ENCODE data around the gene NKD2. TPM values are rescaled to one million over a fixed set of nuclear protein-coding genes. Genes with fewer than 3 reads are reported as not detected.

The NKD2 gene
- polyA plus RNA-seq, 1 experiment, result not detected

DNA sequence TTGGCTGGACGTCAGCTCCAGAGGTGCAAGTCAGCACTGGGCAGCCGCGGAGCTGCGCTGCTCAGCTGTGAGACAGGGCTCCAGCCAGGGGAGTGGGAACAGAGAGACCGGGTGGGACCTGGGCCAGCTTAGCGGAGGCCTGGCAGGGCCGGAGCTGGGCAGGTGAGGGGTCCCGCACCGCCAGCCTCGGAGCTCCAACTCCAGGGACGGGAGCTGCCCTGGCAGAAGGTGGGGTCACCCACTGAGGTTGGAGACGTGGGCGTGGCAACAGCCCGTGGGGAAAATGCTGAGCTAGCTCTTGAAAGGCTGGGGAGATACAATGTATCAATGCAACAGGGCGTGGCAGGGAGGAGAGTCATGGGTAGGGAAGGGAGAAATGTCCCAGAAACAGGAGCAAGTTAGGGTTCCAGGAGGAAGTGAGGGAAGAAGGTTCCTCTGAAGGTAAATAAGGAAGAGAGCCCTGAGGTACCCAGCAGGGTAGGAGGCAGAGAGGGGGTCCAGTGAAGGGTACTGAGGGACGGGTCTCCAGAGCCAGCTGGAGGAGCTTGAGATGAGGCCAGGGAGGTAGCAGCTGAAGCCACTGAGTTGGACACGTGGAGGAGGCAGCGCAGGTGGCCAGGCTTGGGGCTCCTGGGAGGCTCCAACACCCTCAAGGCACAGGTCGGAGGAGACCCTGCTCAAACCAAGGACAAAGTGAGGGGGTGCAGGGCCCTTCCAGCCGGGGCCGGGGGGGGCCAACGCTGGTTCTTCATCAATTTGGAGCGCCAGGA, 736 bp upstream of the NKD2 start:
- ChIA-PET CTCF (interaction anchor here (0.9 to 1.6 kb wide), 2 partner anchors 11 to 84 kb away, joined by 3 to 4 read pairs; no protein-coding TSS in a partner anchor), POLR2A (no interaction called here)
- no peak for DNase-seq (ENCODE audit: low read depth, low spot score)
- no peak overlapping the region for H3K27ac ChIP-seq (ENCODE audit: low read depth, low read length)
- H3K9me3 ChIP-seq (ENCODE audit: control insufficient read depth, insufficient read depth, low read length), result peaks cover 8% of the 10 kb centered on the region; the same call in 1 of the 2 replicates
- H3K4me3 ChIP-seq (ENCODE audit: low read depth, low read length), result no peak overlapping the region
- TF ChIP-seq, protein P1, sequence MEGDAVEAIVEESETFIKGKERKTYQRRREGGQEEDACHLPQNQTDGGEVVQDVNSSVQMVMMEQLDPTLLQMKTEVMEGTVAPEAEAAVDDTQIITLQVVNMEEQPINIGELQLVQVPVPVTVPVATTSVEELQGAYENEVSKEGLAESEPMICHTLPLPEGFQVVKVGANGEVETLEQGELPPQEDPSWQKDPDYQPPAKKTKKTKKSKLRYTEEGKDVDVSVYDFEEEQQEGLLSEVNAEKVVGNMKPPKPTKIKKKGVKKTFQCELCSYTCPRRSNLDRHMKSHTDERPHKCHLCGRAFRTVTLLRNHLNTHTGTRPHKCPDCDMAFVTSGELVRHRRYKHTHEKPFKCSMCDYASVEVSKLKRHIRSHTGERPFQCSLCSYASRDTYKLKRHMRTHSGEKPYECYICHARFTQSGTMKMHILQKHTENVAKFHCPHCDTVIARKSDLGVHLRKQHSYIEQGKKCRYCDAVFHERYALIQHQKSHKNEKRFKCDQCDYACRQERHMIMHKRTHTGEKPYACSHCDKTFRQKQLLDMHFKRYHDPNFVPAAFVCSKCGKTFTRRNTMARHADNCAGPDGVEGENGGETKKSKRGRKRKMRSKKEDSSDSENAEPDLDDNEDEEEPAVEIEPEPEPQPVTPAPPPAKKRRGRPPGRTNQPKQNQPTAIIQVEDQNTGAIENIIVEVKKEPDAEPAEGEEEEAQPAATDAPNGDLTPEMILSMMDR (IDR thresholded peaks at IDR 0.05; ENCODE audit: low read depth, low read length), result no peak
- peaks cover 57% of the 10 kb centered on the region for H3K27me3 ChIP-seq (ENCODE audit: control insufficient read depth, insufficient read depth, low read length)

DNA sequence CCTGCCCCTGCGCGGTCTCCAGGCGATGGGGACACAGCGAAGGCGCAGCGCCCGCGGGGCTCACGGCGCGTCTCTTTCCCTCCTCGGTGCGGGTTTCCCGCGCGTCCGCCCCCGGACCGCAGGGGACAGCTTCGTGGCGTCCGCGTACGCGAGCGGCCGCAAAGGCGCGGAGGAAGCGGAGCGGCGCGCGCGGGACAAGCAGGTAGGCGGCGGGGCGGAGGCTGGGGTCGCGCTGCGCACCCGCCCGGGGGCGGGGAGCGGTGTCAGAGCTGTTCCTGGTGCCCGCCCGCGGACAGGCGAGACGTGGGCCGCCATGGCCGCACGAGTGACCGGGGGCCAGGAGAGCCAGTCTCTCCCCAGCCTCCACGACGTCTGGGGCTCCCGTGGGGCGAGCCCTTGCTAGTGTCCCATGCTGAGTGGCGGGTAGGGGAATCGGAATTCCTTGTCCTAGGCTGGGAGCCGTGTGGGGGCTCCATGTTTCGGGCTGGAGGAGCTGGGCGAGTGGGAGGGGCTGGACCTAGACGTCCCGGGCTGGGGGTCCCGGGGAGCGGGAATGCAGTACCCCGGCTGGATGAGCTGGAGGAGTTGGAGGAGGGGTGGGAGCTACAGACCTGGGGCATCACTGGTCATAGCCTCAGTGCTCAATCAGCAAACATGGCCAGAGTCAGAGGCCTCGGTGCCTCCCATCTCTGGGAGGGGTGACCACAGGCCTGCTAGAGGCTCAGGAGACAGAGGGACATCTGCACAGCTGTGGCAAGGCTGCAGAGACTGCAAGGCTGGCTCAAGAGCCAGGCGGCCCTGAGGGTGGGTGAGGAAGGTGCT, 968 bp downstream of the NKD2 start:
- H3K4me3 ChIP-seq (ENCODE audit: low read depth, low read length), result no peak overlapping the region
- POLR2A ChIA-PET, result no interaction called here
- no peaks in the 10 kb centered on the region; the same call in 1 of the 2 replicates for H3K9me3 ChIP-seq (ENCODE audit: control insufficient read depth, insufficient read depth, low read length)
- TF ChIP-seq, protein P1 (IDR thresholded peaks at IDR 0.05; ENCODE audit: low read depth, low read length), result no peak
- DNase-seq (ENCODE audit: low read depth, low spot score), result no peak
- no peak overlapping the region for H3K27ac ChIP-seq (ENCODE audit: low read depth, low read length)
- CTCF ChIA-PET, result interaction anchor here (0.6 to 1.7 kb wide), 2 partner anchors 55 to 86 kb away, joined by 6 to 7 read pairs; no protein-coding TSS in a partner anchor
- peaks cover 45% of the 10 kb centered on the region for H3K27me3 ChIP-seq (ENCODE audit: control insufficient read depth, insufficient read depth, low read length)

DNA sequence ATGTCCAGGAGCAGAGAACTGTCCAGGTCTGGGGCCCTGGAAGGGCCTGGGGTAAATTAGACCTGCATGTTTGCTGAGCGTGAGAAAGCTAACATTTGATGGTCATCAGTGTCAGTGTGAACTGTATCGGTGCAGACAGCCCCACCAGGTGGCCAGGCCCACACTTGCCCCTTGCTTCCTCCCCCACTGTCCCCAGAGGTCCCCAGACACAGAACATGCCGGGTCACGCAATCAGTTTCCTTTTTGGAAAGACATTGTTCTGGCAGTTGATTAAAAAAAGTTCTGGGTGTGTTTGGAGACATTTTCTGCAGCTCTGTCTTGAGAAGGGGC, 1.5 kb downstream of the NKD2 start:
- Histone ChIP-seq H3K4me3 (ENCODE audit: low read depth, low read length) (no peak overlapping the region), H3K27me3 (ENCODE audit: control insufficient read depth, insufficient read depth, low read length) (peaks cover 41% of the 10 kb centered on the region), H3K27ac (ENCODE audit: low read depth, low read length) (no peak overlapping the region), H3K9me3 (ENCODE audit: control insufficient read depth, insufficient read depth, low read length) (no peaks in the 10 kb centered on the region; the same call in 1 of the 2 replicates)
- ChIA-PET CTCF (interaction anchor here (1.7 kb wide), 1 partner anchor 87 kb away, joined by 7 read pairs; no protein-coding TSS in a partner anchor), POLR2A (no interaction called here)
- TF ChIP-seq, protein P1 (IDR thresholded peaks at IDR 0.05; ENCODE audit: low read depth, low read length), result no peak
- DNase-seq (ENCODE audit: low read depth, low spot score), result no peak

DNA sequence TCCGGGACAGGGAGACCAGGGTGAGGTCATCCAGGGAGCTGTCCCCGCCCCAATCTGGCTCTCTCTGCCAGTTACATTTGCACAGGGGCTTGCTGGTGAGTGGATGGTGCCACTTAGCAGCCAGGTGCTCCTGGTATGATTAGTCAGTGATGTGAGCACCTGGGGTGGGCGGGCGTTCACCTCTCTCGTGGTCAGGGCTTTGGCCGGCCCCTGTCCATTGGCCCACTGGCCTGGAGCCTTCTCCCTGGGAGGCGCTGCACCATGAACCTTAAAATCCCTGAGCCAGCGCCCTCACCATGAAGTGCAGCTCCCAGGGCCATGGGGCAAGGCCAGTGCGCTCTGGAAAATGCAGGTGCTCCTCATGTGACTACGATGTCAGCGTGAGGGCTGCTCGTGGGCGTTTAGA, 2.0 kb downstream of the NKD2 start:
- H3K4me3 ChIP-seq (ENCODE audit: low read depth, low read length), result no peak overlapping the region
- TF ChIP-seq, protein P1 (IDR thresholded peaks at IDR 0.05; ENCODE audit: low read depth, low read length), result no peak
- no peak overlapping the region for H3K27ac ChIP-seq (ENCODE audit: low read depth, low read length)
- CTCF ChIA-PET, result interaction anchor here (0.6 to 1.7 kb wide), 2 partner anchors 87 to 633 kb away, joined by 4 to 7 read pairs; no protein-coding TSS in a partner anchor
- POLR2A ChIA-PET, result interaction anchor here (0.6 kb wide), 1 partner anchor 773 kb away, joined by 4 read pairs; no protein-coding TSS in a partner anchor
- no peak for DNase-seq (ENCODE audit: low read depth, low spot score)
- peaks cover 41% of the 10 kb centered on the region for H3K27me3 ChIP-seq (ENCODE audit: control insufficient read depth, insufficient read depth, low read length)
- no peaks in the 10 kb centered on the region; the same call in 1 of the 2 replicates for H3K9me3 ChIP-seq (ENCODE audit: control insufficient read depth, insufficient read depth, low read length)

Measured in AG04450 (cell line).